Stimulated activated CD4-positive, alpha-beta T cell treated with anti-CD3 and anti-CD28 coated beads, Interleukin-1b, Interleukin-23, amount 100 ng/mL, for 1 hour (primary cell): ENCODE results near the gene AHSA1.

ENCODE experiments used
- DNase-seq, 2 donors: peaks; one replicate each; pipeline ENCODE4 v3.0.0-alpha.2; 2020; ENCODE audit warnings: low read depth in 2 of 2

AHSA1 gene

GRCh38 chr14:77473921-77474320 is 16.0 kb downstream of the AHSA1 start:
- no peak for DNase-seq

GRCh38 chr14:77474479-77475177 is 16.7 kb downstream of the AHSA1 start:
- no peak for DNase-seq

- no peak for DNase-seq
Measured at GRCh38 chr14:77475432-77476115, 17.7 kb downstream of the AHSA1 start.

- no peak for DNase-seq
Measured at GRCh38 chr14:77478029-77478428, 20.1 kb downstream of the AHSA1 start.

- no peak for DNase-seq
Measured at GRCh38 chr14:77478796-77479195, 20.9 kb downstream of the AHSA1 start.

- DNase-seq = no peak
Measured at GRCh38 chr14:77482422-77482821, 24.5 kb downstream of the AHSA1 start.

- no peak for DNase-seq
Measured at GRCh38 chr14:77485256-77485655, 27.4 kb downstream of the AHSA1 start.

- DNase-seq = no peak
Measured at GRCh38 chr14:77485901-77486678, 28.2 kb downstream of the AHSA1 start.

GRCh38 chr14:77488558-77488957 is 30.7 kb downstream of the AHSA1 start:
- DNase-seq = no peak

- DNase-seq = no peak
Measured at GRCh38 chr14:77489041-77489440, 31.1 kb downstream of the AHSA1 start.

GRCh38 chr14:77490347-77490986 is 32.6 kb downstream of the AHSA1 start:
- DNase-seq = no peak

GRCh38 chr14:77491056-77491455 is 33.2 kb downstream of the AHSA1 start:
- DNase-seq = no peak

- DNase-seq = no peak
Measured at GRCh38 chr14:77495334-77495733, 37.4 kb downstream of the AHSA1 start.

- DNase-seq = peak in 1 of 2 donors; percentile 10
Measured at GRCh38 chr14:77498120-77498979, 40.5 kb downstream of the AHSA1 start, which contains the start of gene ISM2. Gene ISM2, minus strand, starts transcription at chr14:77498816. Its CDS starts 23 bp downstream, at chr14:77498793.

- DNase-seq = no peak
Measured at GRCh38 chr14:77498984-77499527, 41.2 kb downstream of the AHSA1 start.

GRCh38 chr14:77502109-77502782 is 44.4 kb downstream of the AHSA1 start:
- no peak for DNase-seq

- DNase-seq = no peak
Measured at GRCh38 chr14:77503138-77503537, 45.2 kb downstream of the AHSA1 start.

- no peak for DNase-seq
Measured at GRCh38 chr14:77505031-77505430, 47.1 kb downstream of the AHSA1 start.

GRCh38 chr14:77507762-77508161 is 49.9 kb downstream of the AHSA1 start:
- no peak for DNase-seq

- DNase-seq = no peak
Measured at GRCh38 chr14:77508249-77508648, 50.4 kb downstream of the AHSA1 start.
